DOHH2 (cell line): ENCODE results near the gene KATNAL2.
A peak's percentile ranks its signal among the peaks of the same experiment; 100 is the strongest.

Experiments used
- H3F3A ChIP-seq: fragments of 200-600 bp; sonication (generic), shearing (Covaris generic); 2 replicates; pipeline ENCODE4 v1.6.0; 2016; ENCODE audit warnings: antibody characterized with exemption, mild to moderate bottlenecking; ENCODE audit not compliant: control insufficient read depth, insufficient read depth
- H3K27ac ChIP-seq: fragments of 200-600 bp; sonication (generic); 2 replicates; pipeline ENCODE4 v1.5.1; 2014; ENCODE audit warnings: low read depth, mild to moderate bottlenecking, low read length, moderate library complexity
- H3K27me3 ChIP-seq: fragments of 200-600 bp; sonication (generic); 2 replicates; pipeline ENCODE4 v1.6.1; 2014; ENCODE audit warnings: mild to moderate bottlenecking, low read length, mixed read lengths; ENCODE audit not compliant: control insufficient read depth
- H3K36me3 ChIP-seq: fragments of 200-600 bp; sonication (generic); 2 replicates; pipeline ENCODE4 v1.6.1; 2014; ENCODE audit warnings: mild to moderate bottlenecking, low read length, moderate library complexity, mixed read lengths; ENCODE audit not compliant: control insufficient read depth
- H3K4me1 ChIP-seq: fragments of 200-600 bp; sonication (generic); 2 replicates; pipeline ENCODE4 v1.6.1; 2014; ENCODE audit warnings: mild to moderate bottlenecking, low read length, mixed read lengths; ENCODE audit not compliant: control insufficient read depth
- H3K4me2 ChIP-seq: fragments of 200-600 bp; sonication (generic); 2 replicates; pipeline ENCODE4 v1.6.0; 2014; ENCODE audit warnings: mild to moderate bottlenecking, low read length, moderate library complexity
- H3K4me3 ChIP-seq: fragments of 200-600 bp; sonication (generic); 2 replicates; pipeline ENCODE4 v1.5.1; 2014; ENCODE audit warnings: mild to moderate bottlenecking, low read length, mixed read lengths
- H3K79me2 ChIP-seq: fragments of 200-600 bp; sonication (generic); 2 replicates; pipeline ENCODE4 v1.6.1; 2014; ENCODE audit warnings: mild to moderate bottlenecking, low read length, mixed read lengths; ENCODE audit not compliant: control insufficient read depth
- H3K9me2 ChIP-seq: fragments of 200-600 bp; sonication (generic); replicated peaks from 2 replicates; pipeline ENCODE4 v1.6.1; 2014; ENCODE audit warnings: mild to moderate bottlenecking, low read length, mixed read lengths; ENCODE audit not compliant: control insufficient read depth
- H3K9me3 ChIP-seq: fragments of 200-600 bp; sonication (generic); 2 replicates; pipeline ENCODE4 v1.6.1; 2014; ENCODE audit warnings: antibody characterized with exemption, low read length, mixed read lengths; ENCODE audit not compliant: control insufficient read depth, insufficient read depth
- H4K20me1 ChIP-seq: fragments of 200-600 bp; sonication (generic); 2 replicates; pipeline ENCODE4 v1.6.0; 2014; ENCODE audit warnings: low read depth, mild to moderate bottlenecking, antibody characterized with exemption, low read length, moderate library complexity; ENCODE audit not compliant: control insufficient read depth, insufficient read depth
- EZH2phosphoT487 ChIP-seq: fragments of 200-600 bp; sonication (generic); IDR thresholded peaks from 2 replicates; pipeline ENCODE4 v1.6.1; 2017; ENCODE audit warnings: borderline replicate concordance, mild to moderate bottlenecking, antibody characterized with exemption, low read length, moderate library complexity, mixed read lengths
- TF ChIP-seq, protein P1 (sequence below): fragments of 200-600 bp; sonication (generic); IDR thresholded peaks from one replicate; pipeline ENCODE4 v1.5.1; 2014; ENCODE audit warnings: antibody characterized with exemption, mild to moderate bottlenecking, low read depth, low read length; ENCODE audit not compliant: poor library complexity, severe bottlenecking

Gene KATNAL2

GRCh38 chr18:46910856-46911255 lies 6.5 kb upstream of the KATNAL2 start:
- Histone ChIP-seq H3K9me3 (no peaks in the 10 kb centered on the region), H3K4me2 (no peak overlapping the region)

GRCh38 chr18:46915800-46916550 lies 1.4 kb upstream of the KATNAL2 start:
- Histone ChIP-seq H3K27ac (0 out of 2 replicates have a peak overlapping the region, but pooled peaks have one; percentile 69), H3K4me1 (peaks cover 27% of the 10 kb centered on the region), H3K9me2 (no peaks in the 10 kb centered on the region), H4K20me1 (peaks cover 9% of the 10 kb centered on the region; the same call in 1 of the 2 replicates), H3F3A (peaks cover 11% of the 10 kb centered on the region), H3K27me3 (no peaks in the 10 kb centered on the region), H3K4me3 (peak overlapping the region; percentile 79), H3K4me2 (peak overlapping the region; percentile 94), H3K9me3 (no peaks in the 10 kb centered on the region), H3K36me3 (peaks cover 5% of the 10 kb centered on the region; the same call in 1 of the 2 replicates), H3K79me2 (peaks cover 76% of the 10 kb centered on the region)
- TF ChIP-seq, protein P1, sequence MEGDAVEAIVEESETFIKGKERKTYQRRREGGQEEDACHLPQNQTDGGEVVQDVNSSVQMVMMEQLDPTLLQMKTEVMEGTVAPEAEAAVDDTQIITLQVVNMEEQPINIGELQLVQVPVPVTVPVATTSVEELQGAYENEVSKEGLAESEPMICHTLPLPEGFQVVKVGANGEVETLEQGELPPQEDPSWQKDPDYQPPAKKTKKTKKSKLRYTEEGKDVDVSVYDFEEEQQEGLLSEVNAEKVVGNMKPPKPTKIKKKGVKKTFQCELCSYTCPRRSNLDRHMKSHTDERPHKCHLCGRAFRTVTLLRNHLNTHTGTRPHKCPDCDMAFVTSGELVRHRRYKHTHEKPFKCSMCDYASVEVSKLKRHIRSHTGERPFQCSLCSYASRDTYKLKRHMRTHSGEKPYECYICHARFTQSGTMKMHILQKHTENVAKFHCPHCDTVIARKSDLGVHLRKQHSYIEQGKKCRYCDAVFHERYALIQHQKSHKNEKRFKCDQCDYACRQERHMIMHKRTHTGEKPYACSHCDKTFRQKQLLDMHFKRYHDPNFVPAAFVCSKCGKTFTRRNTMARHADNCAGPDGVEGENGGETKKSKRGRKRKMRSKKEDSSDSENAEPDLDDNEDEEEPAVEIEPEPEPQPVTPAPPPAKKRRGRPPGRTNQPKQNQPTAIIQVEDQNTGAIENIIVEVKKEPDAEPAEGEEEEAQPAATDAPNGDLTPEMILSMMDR: no peak
- TF ChIP-seq EZH2phosphoT487: no peak

More at GRCh38 chr18:46910856-46911255, 6.5 kb upstream of the KATNAL2 start:
- H3K4me1 ChIP-seq: peaks cover 14% of the 10 kb centered on the region
- TF ChIP-seq EZH2phosphoT487: no peak
- TF ChIP-seq, protein P1: no peak
- no peaks in the 10 kb centered on the region for H3K27me3 ChIP-seq
- H3K79me2 ChIP-seq: peaks cover 97% of the 10 kb centered on the region
- H3K27ac ChIP-seq: no peak overlapping the region
- peaks cover 9% of the 10 kb centered on the region; the same call in 1 of the 2 replicates for H4K20me1 ChIP-seq
- no peaks in the 10 kb centered on the region for H3K9me2 ChIP-seq
- peaks cover 5% of the 10 kb centered on the region; the same call in 1 of the 2 replicates for H3F3A ChIP-seq
- H3K36me3 ChIP-seq: peaks cover 4% of the 10 kb centered on the region; the same call in 1 of the 2 replicates
- no peak overlapping the region for H3K4me3 ChIP-seq

DNA sequence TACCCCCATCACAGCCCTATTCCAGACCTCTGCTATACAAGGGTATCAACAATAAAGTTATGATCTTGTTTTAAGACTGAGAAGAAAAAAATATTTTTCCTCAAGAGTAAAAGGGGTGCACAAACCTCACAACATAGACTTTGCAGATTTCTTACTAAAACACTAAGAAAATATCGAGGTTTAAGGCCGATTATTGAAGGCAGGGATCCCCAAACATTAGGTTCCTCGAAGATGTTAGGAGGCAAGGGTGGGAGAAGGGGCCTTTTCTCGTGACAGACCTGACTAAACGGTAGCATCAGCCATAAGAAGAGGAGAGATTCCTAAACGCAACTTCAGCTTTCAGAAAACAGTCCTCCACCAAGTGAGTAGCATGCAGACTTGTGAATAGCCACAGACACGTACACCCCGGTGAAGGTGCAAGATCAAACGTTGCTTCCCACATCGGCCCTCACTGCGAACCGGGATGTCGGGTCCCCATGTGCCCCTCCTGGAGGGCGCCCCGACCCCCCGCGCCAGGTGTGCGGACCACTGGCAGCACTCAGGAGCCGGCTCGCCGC lies 773 bp upstream of the KATNAL2 start:
- Histone ChIP-seq H3F3A (peaks cover 11% of the 10 kb centered on the region), H4K20me1 (peaks cover 9% of the 10 kb centered on the region; the same call in 1 of the 2 replicates), H3K4me3 (peak overlapping the region; percentile 79), H3K4me2 (peak overlapping the region; percentile 94), H3K27me3 (no peaks in the 10 kb centered on the region), H3K36me3 (peaks cover 5% of the 10 kb centered on the region; the same call in 1 of the 2 replicates), H3K79me2 (peaks cover 69% of the 10 kb centered on the region), H3K9me2 (no peaks in the 10 kb centered on the region), H3K9me3 (no peaks in the 10 kb centered on the region), H3K4me1 (peaks cover 27% of the 10 kb centered on the region), H3K27ac (peak overlapping the region; percentile 69)
- TF ChIP-seq EZH2phosphoT487: no peak
- TF ChIP-seq, protein P1: no peak
